Loucy (cell line): ENCODE data around the gene GCH1.
A peak's percentile ranks its signal among the peaks of the same experiment; 100 is the strongest.

Experiments
- H2AFZ ChIP-seq: fragments of 200-600 bp; sonication (generic); 2 replicates; pipeline ENCODE4 v1.6.0; 2016; ENCODE audit warnings: antibody characterized with exemption, mild to moderate bottlenecking, low read length, moderate library complexity
- H3F3A ChIP-seq: fragments of 200-600 bp; 2 replicates; pipeline ENCODE4 v1.6.0; 2016; ENCODE audit warnings: antibody characterized with exemption, low read depth, mild to moderate bottlenecking
- H3K27me3 ChIP-seq: fragments of 200-600 bp; sonication (generic); 2 replicates; pipeline ENCODE4 v1.6.1; 2014; ENCODE audit warnings: low read length, mild to moderate bottlenecking; ENCODE audit not compliant: insufficient read depth, poor library complexity, severe bottlenecking
- H3K36me3 ChIP-seq: fragments of 200-600 bp; sonication (generic); 2 replicates; pipeline ENCODE4 v1.6.1; 2016; ENCODE audit warnings: low read length; ENCODE audit not compliant: insufficient read depth
- H3K4me1 ChIP-seq: fragments of 200-600 bp; sonication (generic); 2 replicates; pipeline ENCODE4 v1.5.1; 2014; ENCODE audit warnings: low read length, mild to moderate bottlenecking; ENCODE audit not compliant: insufficient read depth, poor library complexity, severe bottlenecking
- H3K4me2 ChIP-seq: fragments of 200-600 bp; sonication (generic); 2 replicates; pipeline ENCODE4 v1.6.0; 2014; ENCODE audit warnings: antibody characterized with exemption, low read length, low read depth, mild to moderate bottlenecking; ENCODE audit not compliant: poor library complexity, severe bottlenecking
- H3K4me3 ChIP-seq: fragments of 200-600 bp; sonication (generic); 2 replicates; pipeline ENCODE4 v1.5.1; 2014; ENCODE audit warnings: low read length, mild to moderate bottlenecking, mixed read lengths; ENCODE audit not compliant: poor library complexity, severe bottlenecking
- H3K79me2 ChIP-seq: fragments of 200-600 bp; sonication (generic); 2 replicates; pipeline ENCODE4 v1.6.1; 2014; ENCODE audit warnings: low read length; ENCODE audit not compliant: insufficient read depth
- H3K9ac ChIP-seq: fragments of 200-600 bp; sonication (generic); 2 replicates; pipeline ENCODE4 v1.6.0; 2014; ENCODE audit warnings: mild to moderate bottlenecking, low read depth, low read length, moderate library complexity; ENCODE audit not compliant: poor library complexity, severe bottlenecking
- H3K9me2 ChIP-seq: fragments of 200-600 bp; sonication (generic); replicated peaks from 2 replicates; pipeline ENCODE4 v1.6.1; 2016; ENCODE audit warnings: low read depth, low read length, mixed read lengths
- H3K9me3 ChIP-seq: fragments of 200-600 bp; sonication (generic); 2 replicates; pipeline ENCODE4 v1.6.1; 2014; ENCODE audit warnings: mild to moderate bottlenecking, antibody characterized with exemption, low read length, low read depth; ENCODE audit not compliant: insufficient read depth
- H4K20me1 ChIP-seq: fragments of 200-600 bp; sonication (generic); 2 replicates; pipeline ENCODE4 v1.6.0; 2014; ENCODE audit warnings: antibody characterized with exemption, low read length, mild to moderate bottlenecking; ENCODE audit not compliant: insufficient read depth, poor library complexity, severe bottlenecking
- EZH2phosphoT487 ChIP-seq: fragments of 200-600 bp; IDR thresholded peaks from 2 replicates; pipeline ENCODE4 v1.6.1; 2018; ENCODE audit warnings: antibody characterized with exemption, mild to moderate bottlenecking, moderate library complexity, borderline replicate concordance
- TF ChIP-seq, protein P1 (sequence below): fragments of 200-600 bp; sonication (generic); conservative IDR thresholded peaks from 2 replicates; pipeline ENCODE4 v1.5.1; 2014; ENCODE audit warnings: mild to moderate bottlenecking, antibody characterized with exemption, low read length

Gene GCH1

GRCh38 chr14:54893151-54893760 lies 9.4 kb downstream of the GCH1 start:
- no peaks in the 10 kb centered on the region for H3K9me2 ChIP-seq
- H3K27me3 ChIP-seq: no peaks in the 10 kb centered on the region
- no peaks in the 10 kb centered on the region for H4K20me1 ChIP-seq
- no peak overlapping the region for H2AFZ ChIP-seq
- H3K9me3 ChIP-seq: no peaks in the 10 kb centered on the region
- peaks cover 24% of the 10 kb centered on the region for H3K4me1 ChIP-seq
- TF ChIP-seq, protein P1, sequence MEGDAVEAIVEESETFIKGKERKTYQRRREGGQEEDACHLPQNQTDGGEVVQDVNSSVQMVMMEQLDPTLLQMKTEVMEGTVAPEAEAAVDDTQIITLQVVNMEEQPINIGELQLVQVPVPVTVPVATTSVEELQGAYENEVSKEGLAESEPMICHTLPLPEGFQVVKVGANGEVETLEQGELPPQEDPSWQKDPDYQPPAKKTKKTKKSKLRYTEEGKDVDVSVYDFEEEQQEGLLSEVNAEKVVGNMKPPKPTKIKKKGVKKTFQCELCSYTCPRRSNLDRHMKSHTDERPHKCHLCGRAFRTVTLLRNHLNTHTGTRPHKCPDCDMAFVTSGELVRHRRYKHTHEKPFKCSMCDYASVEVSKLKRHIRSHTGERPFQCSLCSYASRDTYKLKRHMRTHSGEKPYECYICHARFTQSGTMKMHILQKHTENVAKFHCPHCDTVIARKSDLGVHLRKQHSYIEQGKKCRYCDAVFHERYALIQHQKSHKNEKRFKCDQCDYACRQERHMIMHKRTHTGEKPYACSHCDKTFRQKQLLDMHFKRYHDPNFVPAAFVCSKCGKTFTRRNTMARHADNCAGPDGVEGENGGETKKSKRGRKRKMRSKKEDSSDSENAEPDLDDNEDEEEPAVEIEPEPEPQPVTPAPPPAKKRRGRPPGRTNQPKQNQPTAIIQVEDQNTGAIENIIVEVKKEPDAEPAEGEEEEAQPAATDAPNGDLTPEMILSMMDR: peak; percentile 86
- no peak for TF ChIP-seq EZH2phosphoT487
- H3F3A ChIP-seq: no peaks in the 10 kb centered on the region
- no peak overlapping the region for H3K4me2 ChIP-seq
- H3K79me2 ChIP-seq: 0 out of 2 replicates have a peak, but pooled peaks cover 6% of the 10 kb centered on the region
- no peak overlapping the region for H3K9ac ChIP-seq
- H3K36me3 ChIP-seq: no peaks in the 10 kb centered on the region
- H3K4me3 ChIP-seq: no peak overlapping the region

DNA sequence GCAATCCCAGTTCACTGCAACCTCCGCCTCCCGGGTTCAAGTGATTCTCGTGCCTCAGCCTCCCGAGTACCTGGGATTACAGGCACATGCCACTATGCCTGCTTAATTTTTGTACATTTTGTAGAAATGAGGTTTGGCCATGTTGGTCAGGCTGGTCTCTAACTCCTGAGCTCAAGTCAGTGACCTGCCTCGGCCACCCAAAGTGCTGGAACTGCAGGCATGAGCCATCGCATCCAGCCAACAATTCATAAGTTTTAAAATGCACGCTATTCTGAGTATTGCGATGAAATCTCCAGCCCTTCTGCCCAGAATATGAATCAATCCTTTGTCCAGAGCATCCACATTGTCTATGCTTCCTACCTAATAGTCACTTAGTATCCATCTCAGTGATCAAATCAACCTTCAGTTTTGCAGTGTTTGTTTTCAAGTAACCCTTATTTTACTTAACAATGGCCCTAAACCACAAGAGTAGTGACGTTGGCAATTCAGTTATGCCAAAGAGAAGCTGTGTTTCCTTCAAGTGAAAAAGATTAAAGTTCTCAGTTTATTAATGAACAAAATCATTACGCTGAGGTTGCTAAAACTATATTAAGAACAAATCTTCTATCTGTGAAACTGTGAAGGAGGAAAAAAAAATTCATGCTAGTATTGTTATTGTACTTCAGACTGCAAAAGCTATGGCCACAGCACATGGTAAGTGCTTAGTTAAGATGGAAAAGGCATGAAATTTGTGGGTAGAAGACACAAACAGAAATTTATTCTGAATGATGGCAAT lies 11.0 kb downstream of the GCH1 start:
- Histone ChIP-seq H3K9me3 (no peaks in the 10 kb centered on the region), H3K4me1 (peaks cover 26% of the 10 kb centered on the region), H3K79me2 (peaks cover 11% of the 10 kb centered on the region; the same call in 1 of the 2 replicates), H3K27me3 (no peaks in the 10 kb centered on the region), H2AFZ (no peak overlapping the region), H3K9ac (no peak overlapping the region), H3K4me3 (no peak overlapping the region), H3K36me3 (no peaks in the 10 kb centered on the region), H3K9me2 (no peaks in the 10 kb centered on the region), H4K20me1 (no peaks in the 10 kb centered on the region), H3K4me2 (no peak overlapping the region), H3F3A (no peaks in the 10 kb centered on the region)
- TF ChIP-seq, protein P1: no peak
- TF ChIP-seq EZH2phosphoT487: no peak

- Histone ChIP-seq H3K4me3 (no peak overlapping the region), H3K79me2 (peaks cover 11% of the 10 kb centered on the region; the same call in 1 of the 2 replicates), H3F3A (no peaks in the 10 kb centered on the region), H3K4me1 (peaks cover 26% of the 10 kb centered on the region), H3K27me3 (no peaks in the 10 kb centered on the region), H4K20me1 (no peaks in the 10 kb centered on the region), H3K9me3 (no peaks in the 10 kb centered on the region), H3K36me3 (no peaks in the 10 kb centered on the region), H2AFZ (no peak overlapping the region), H3K9ac (no peak overlapping the region), H3K4me2 (no peak overlapping the region), H3K9me2 (no peaks in the 10 kb centered on the region)
- TF ChIP-seq, protein P1: no peak
- no peak for TF ChIP-seq EZH2phosphoT487
Measured at GRCh38 chr14:54890788-54891187, 11.8 kb downstream of the GCH1 start.
